RWPE2 (cell line): ENCODE data around the gene PCBP3.

ENCODE experiments used
- ATAC-seq: fragments of 200-7000 bp; cut with Tn5 transposase; 3 replicates; pipeline ENCODE4 v1.9.1; 2021; ENCODE audit warnings: low read depth
- DNase-seq: peaks from one replicate; pipeline ENCODE4 v3.0.0-alpha.2; 2020; ENCODE audit warnings: low spot score
- H3K27ac ChIP-seq: fragments of 450-650 bp; 2 replicates; pipeline ENCODE4 v1.5.1; 2017; ENCODE audit warnings: mild to moderate bottlenecking; ENCODE audit not compliant: poor library complexity, severe bottlenecking
- H3K27me3 ChIP-seq: fragments of 250-450 bp; sonication (Bioruptor Pico); 2 replicates; pipeline ENCODE4 v1.5.1; 2021; ENCODE audit warnings: mild to moderate bottlenecking, moderate library complexity; ENCODE audit not compliant: insufficient read depth, poor library complexity, severe bottlenecking
- H3K36me3 ChIP-seq: fragments of 250-450 bp; sonication (Bioruptor Pico); 2 replicates; pipeline ENCODE4 v1.5.1; 2020; ENCODE audit warnings: low read depth, mild to moderate bottlenecking, moderate library complexity
- H3K4me1 ChIP-seq: fragments of 250-450 bp; sonication (Bioruptor Pico); 2 replicates; pipeline ENCODE4 v1.5.1; 2021; ENCODE audit warnings: mild to moderate bottlenecking, moderate library complexity; ENCODE audit not compliant: insufficient read depth, poor library complexity, severe bottlenecking
- H3K4me3 ChIP-seq: fragments of 250-450 bp; sonication (Bioruptor Pico); 2 replicates; pipeline ENCODE4 v1.5.1; 2021; ENCODE audit warnings: mild to moderate bottlenecking, moderate library complexity; ENCODE audit not compliant: severe bottlenecking
- H3K9me3 ChIP-seq: fragments of 250-450 bp; sonication (Bioruptor Pico); 2 replicates; pipeline ENCODE4 v1.5.1; 2021; ENCODE audit warnings: mild to moderate bottlenecking, moderate library complexity; ENCODE audit not compliant: severe bottlenecking
- CTCF ChIP-seq: fragments of 450-650 bp; IDR thresholded peaks from one replicate; pipeline ENCODE4 v1.5.1; 2017; ENCODE audit warnings: mild to moderate bottlenecking, moderate library complexity; ENCODE audit not compliant: poor library complexity, severe bottlenecking

PCBP3 gene

GRCh38 chr21:45867671-45868081, 224.2 kb downstream of the PCBP3 start:
- H3K4me3 ChIP-seq = no peak overlapping the region
- no peaks in the 10 kb centered on the region for H3K27me3 ChIP-seq
- H3K9me3 ChIP-seq = no peaks in the 10 kb centered on the region
- no peak for DNase-seq
- H3K4me1 ChIP-seq = peaks cover 22% of the 10 kb centered on the region
- H3K36me3 ChIP-seq = no peaks in the 10 kb centered on the region
- no peak overlapping the region for H3K27ac ChIP-seq
- no peak for ATAC-seq
- TF ChIP-seq CTCF = no peak

GRCh38 chr21:45868086-45868485, 224.6 kb downstream of the PCBP3 start:
- Histone ChIP-seq H3K4me1 (peaks cover 22% of the 10 kb centered on the region), H3K27me3 (no peaks in the 10 kb centered on the region), H3K27ac (no peak overlapping the region), H3K4me3 (no peak overlapping the region), H3K9me3 (no peaks in the 10 kb centered on the region), H3K36me3 (no peaks in the 10 kb centered on the region)
- no peak for TF ChIP-seq CTCF
- DNase-seq = no peak
- no peak for ATAC-seq

DNA sequence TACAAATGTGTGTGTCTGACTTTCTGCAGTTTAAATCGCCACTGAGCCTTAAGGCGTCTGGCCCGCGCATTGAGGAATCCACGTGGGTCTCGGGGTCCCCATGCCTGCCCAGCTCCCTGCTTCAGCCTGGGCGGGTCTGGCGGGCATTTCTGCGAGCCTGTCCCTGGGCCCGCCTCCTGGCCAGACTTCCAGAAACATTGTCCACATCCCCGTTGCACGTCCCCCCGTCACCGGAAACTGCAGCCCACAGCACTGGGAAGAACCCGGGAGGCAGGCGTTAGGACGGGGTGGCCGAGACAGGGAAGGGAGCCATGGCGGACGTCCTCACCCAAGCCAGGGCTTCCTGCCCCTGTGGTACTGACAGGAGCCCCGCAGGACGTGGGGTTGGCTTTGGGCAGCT, 225.0 kb downstream of the PCBP3 start:
- H3K36me3 ChIP-seq = no peaks in the 10 kb centered on the region
- no peaks in the 10 kb centered on the region for H3K9me3 ChIP-seq
- H3K4me3 ChIP-seq = no peak overlapping the region
- ATAC-seq (no peak), DNase-seq (no peak)
- H3K27me3 ChIP-seq = no peaks in the 10 kb centered on the region
- H3K4me1 ChIP-seq = peaks cover 22% of the 10 kb centered on the region
- H3K27ac ChIP-seq = no peak overlapping the region
- no peak for TF ChIP-seq CTCF

DNA sequence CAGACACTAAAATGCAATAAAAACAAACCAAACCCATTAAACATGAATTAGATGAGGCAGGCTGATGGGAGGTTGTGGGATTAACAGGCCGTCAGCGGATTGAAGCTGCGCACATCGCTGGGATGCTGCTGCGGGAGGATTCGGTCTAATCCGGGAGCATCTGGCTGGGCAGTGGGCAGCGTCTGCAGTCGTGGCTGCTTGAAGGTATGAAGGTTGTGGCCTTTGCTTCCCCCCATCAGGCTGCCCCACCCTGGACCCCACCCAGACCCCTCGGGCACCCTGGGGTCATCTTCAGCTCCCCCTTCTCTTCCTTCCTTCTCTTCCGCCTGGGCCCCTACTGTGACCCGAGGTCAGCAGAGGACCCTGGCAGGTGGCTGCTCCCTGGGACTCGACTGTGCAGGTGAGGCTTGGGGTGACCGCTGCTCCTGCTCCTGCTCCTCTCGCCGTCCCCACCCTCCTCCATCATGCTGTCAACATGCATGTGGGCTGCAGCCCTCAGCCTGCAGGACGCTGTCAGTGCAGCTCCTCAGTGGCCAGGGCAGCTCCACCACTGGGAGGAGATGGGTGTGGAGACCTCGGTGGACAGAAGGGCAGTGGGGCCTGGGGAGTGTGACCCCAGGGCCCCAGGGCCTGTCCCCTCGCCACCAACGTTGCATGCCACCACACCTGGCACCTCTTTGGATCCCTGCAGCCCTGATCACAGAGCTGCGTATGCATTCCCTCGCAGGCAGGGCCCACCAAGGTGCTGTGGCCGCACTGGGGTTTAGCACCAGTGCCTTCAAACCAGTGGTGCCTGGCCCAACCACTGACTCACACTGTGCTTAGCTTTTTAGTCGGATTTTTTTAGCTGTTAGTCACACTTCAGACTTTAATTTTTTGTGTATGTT, 225.8 kb downstream of the PCBP3 start:
- H3K9me3 ChIP-seq = no peaks in the 10 kb centered on the region
- no peak overlapping the region for H3K27ac ChIP-seq
- no peak overlapping the region for H3K4me3 ChIP-seq
- H3K27me3 ChIP-seq = no peaks in the 10 kb centered on the region
- H3K4me1 ChIP-seq = peaks cover 25% of the 10 kb centered on the region
- peak; percentile 65 for ATAC-seq
- H3K36me3 ChIP-seq = no peaks in the 10 kb centered on the region
- no peak for DNase-seq
- TF ChIP-seq CTCF = no peak

GRCh38 chr21:45870421-45870820, 226.9 kb downstream of the PCBP3 start:
- no peak overlapping the region for H3K4me3 ChIP-seq
- no peaks in the 10 kb centered on the region for H3K36me3 ChIP-seq
- no peak overlapping the region for H3K27ac ChIP-seq
- no peak for DNase-seq
- peaks cover 22% of the 10 kb centered on the region for H3K4me1 ChIP-seq
- TF ChIP-seq CTCF = no peak
- no peaks in the 10 kb centered on the region for H3K27me3 ChIP-seq
- H3K9me3 ChIP-seq = no peaks in the 10 kb centered on the region
- no peak for ATAC-seq
